Measurements from ENCODE around the gene LIG3.

Gene LIG3

DNA sequence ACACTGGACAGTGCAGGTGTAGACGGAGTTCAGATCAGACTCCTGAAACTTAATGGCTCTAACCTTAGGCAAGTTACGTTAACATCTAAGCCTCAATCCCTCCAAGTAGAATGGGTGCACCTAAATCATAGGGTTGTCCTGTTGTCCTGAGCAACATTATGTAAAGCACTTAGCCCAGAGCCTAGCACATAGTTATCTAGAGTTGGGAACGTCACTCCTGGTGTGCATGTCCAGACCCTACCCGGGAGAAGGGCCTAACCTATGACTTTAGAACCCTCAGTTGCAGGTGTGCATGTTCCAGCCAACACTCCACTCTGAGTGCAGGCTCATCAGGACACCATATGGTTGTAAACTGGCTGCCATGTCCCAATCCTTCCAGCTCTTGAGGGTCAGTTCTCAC, 26.0 kb downstream of the LIG3 start:
- no peak overlapping the region for H3K27ac ChIP-seq (ENCODE audit: low read length)

DNA sequence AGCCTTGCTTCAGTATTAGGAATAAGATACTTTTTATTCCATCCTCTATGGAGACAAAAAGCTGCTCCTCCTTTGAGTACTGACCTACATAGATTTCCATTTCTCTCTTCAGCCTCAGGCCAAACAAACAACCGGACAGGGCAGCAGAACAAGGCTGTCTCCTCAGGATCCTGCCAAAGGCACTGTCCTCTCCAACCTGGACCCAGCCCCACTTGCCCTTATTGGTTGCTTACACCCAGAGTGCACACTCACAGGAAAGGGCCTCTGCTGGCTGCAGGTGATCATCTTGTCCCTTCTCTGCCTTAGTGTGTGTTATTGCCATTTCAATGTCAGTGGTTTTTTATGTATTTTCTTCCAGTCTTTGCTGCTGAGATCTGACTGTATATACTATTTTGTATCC, 26.6 kb downstream of the LIG3 start:
- no peak for ATAC-seq (ENCODE audit: insufficient read depth, low read depth)
- no peak overlapping the region for H3K9ac ChIP-seq (ENCODE audit: low read depth, low read length)

More for the DNA sequence above, 26.0 kb downstream of the LIG3 start:
- no peak for ATAC-seq (ENCODE audit: insufficient read depth, low read depth)
- no peak overlapping the region for H2AFZ ChIP-seq (ENCODE audit: low read depth, low read length)
- no peak for DNase-seq
- no peak overlapping the region for H3K4me2 ChIP-seq (ENCODE audit: insufficient read depth, low read length)
- no peaks in the 10 kb centered on the region for H3K27me3 ChIP-seq (ENCODE audit: insufficient read depth, low read length, poor library complexity)
- H3K9me3 ChIP-seq (ENCODE audit: insufficient read depth, low read length, severe bottlenecking): no peaks in the 10 kb centered on the region
- H3K79me2 ChIP-seq (ENCODE audit: insufficient read depth, low read length): no peaks in the 10 kb centered on the region
- H3K4me3 ChIP-seq (ENCODE audit: low read depth in 1 of 2, low read length in 2 of 2): no peak overlapping the region
- H3K4me1 ChIP-seq (ENCODE audit: insufficient read depth, low read length): no peaks in the 10 kb centered on the region
- H4K20me1 ChIP-seq (ENCODE audit: insufficient read depth, low read length): no peaks in the 10 kb centered on the region
- peaks cover 72% of the 10 kb centered on the region for H3K36me3 ChIP-seq (ENCODE audit: insufficient read depth, low read length)
- no peak overlapping the region for H3K9ac ChIP-seq (ENCODE audit: low read depth, low read length)
- TF ChIP-seq, protein P1, sequence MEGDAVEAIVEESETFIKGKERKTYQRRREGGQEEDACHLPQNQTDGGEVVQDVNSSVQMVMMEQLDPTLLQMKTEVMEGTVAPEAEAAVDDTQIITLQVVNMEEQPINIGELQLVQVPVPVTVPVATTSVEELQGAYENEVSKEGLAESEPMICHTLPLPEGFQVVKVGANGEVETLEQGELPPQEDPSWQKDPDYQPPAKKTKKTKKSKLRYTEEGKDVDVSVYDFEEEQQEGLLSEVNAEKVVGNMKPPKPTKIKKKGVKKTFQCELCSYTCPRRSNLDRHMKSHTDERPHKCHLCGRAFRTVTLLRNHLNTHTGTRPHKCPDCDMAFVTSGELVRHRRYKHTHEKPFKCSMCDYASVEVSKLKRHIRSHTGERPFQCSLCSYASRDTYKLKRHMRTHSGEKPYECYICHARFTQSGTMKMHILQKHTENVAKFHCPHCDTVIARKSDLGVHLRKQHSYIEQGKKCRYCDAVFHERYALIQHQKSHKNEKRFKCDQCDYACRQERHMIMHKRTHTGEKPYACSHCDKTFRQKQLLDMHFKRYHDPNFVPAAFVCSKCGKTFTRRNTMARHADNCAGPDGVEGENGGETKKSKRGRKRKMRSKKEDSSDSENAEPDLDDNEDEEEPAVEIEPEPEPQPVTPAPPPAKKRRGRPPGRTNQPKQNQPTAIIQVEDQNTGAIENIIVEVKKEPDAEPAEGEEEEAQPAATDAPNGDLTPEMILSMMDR (IDR thresholded peaks at IDR 0.05; ENCODE audit: borderline replicate concordance, extremely low read depth, low read length, poor library complexity, severe bottlenecking): no peak
- no peak for TF ChIP-seq EZH2 (IDR thresholded peaks at IDR 0.05; ENCODE audit: borderline replicate concordance, low read depth, low read length, severe bottlenecking)

DNA sequence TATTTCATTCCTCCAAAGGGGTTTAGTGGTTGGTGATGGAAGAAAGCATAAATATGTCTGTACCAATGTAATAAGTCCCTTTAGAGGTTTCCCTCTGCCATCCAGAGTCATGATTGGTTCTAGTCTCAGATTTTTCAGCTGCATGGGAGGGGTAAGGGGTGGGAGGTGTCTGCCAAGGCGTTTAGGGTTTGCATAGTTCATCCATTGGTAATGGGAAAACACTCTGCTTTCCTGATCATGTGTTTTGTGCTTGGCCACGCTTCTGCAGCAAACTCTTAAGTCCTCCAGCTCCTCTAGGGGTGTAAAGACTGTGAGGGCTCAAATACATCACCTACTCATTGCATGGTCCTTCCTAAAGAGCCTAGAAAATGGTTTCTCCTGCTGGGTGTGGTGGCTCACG, 29.8 kb downstream of the LIG3 start:
- H4K20me1 ChIP-seq (ENCODE audit: insufficient read depth, low read length): no peaks in the 10 kb centered on the region
- H3K36me3 ChIP-seq (ENCODE audit: insufficient read depth, low read length): peaks cover 61% of the 10 kb centered on the region
- ATAC-seq (ENCODE audit: insufficient read depth, low read depth): no peak

More for the DNA sequence above, 26.6 kb downstream of the LIG3 start:
- H3K4me3 ChIP-seq (ENCODE audit: low read depth in 1 of 2, low read length in 2 of 2): no peak overlapping the region
- H3K4me2 ChIP-seq (ENCODE audit: insufficient read depth, low read length): no peak overlapping the region
- TF ChIP-seq EZH2 (IDR thresholded peaks at IDR 0.05; ENCODE audit: borderline replicate concordance, low read depth, low read length, severe bottlenecking): no peak
- TF ChIP-seq, protein P1 (IDR thresholded peaks at IDR 0.05; ENCODE audit: borderline replicate concordance, extremely low read depth, low read length, poor library complexity, severe bottlenecking): no peak
- H2AFZ ChIP-seq (ENCODE audit: low read depth, low read length): no peak overlapping the region
- no peak for DNase-seq
- no peaks in the 10 kb centered on the region for H4K20me1 ChIP-seq (ENCODE audit: insufficient read depth, low read length)
- H3K79me2 ChIP-seq (ENCODE audit: insufficient read depth, low read length): no peaks in the 10 kb centered on the region
- no peaks in the 10 kb centered on the region for H3K27me3 ChIP-seq (ENCODE audit: insufficient read depth, low read length, poor library complexity)
- H3K36me3 ChIP-seq (ENCODE audit: insufficient read depth, low read length): peaks cover 72% of the 10 kb centered on the region
- no peaks in the 10 kb centered on the region for H3K9me3 ChIP-seq (ENCODE audit: insufficient read depth, low read length, severe bottlenecking)
- no peak overlapping the region for H3K27ac ChIP-seq (ENCODE audit: low read length)
- H3K4me1 ChIP-seq (ENCODE audit: insufficient read depth, low read length): no peaks in the 10 kb centered on the region

More for the DNA sequence above, 29.8 kb downstream of the LIG3 start:
- Histone ChIP-seq H3K4me3 (ENCODE audit: low read depth in 1 of 2, low read length in 2 of 2) (no peak overlapping the region), H2AFZ (ENCODE audit: low read depth, low read length) (no peak overlapping the region), H3K9ac (ENCODE audit: low read depth, low read length) (no peak overlapping the region), H3K27me3 (ENCODE audit: insufficient read depth, low read length, poor library complexity) (no peaks in the 10 kb centered on the region), H3K9me3 (ENCODE audit: insufficient read depth, low read length, severe bottlenecking) (no peaks in the 10 kb centered on the region), H3K4me2 (ENCODE audit: insufficient read depth, low read length) (no peak overlapping the region), H3K79me2 (ENCODE audit: insufficient read depth, low read length) (no peaks in the 10 kb centered on the region), H3K4me1 (ENCODE audit: insufficient read depth, low read length) (no peaks in the 10 kb centered on the region), H3K27ac (ENCODE audit: low read length) (no peak overlapping the region)
- DNase-seq: no peak
- TF ChIP-seq EZH2 (IDR thresholded peaks at IDR 0.05; ENCODE audit: borderline replicate concordance, low read depth, low read length, severe bottlenecking): no peak
- TF ChIP-seq, protein P1 (IDR thresholded peaks at IDR 0.05; ENCODE audit: borderline replicate concordance, extremely low read depth, low read length, poor library complexity, severe bottlenecking): no peak
